NCI-H82 treated with DMSO at 0.1 percent for 48 hours (cell line): ENCODE data around the gene FBXO44.

ENCODE experiments used
- DNase-seq: peaks from one replicate; lab custom pipeline; 2025; ENCODE audit not compliant: unreplicated experiment; lab: John Stamatoyannopoulos, UW

FBXO44 gene

DNA sequence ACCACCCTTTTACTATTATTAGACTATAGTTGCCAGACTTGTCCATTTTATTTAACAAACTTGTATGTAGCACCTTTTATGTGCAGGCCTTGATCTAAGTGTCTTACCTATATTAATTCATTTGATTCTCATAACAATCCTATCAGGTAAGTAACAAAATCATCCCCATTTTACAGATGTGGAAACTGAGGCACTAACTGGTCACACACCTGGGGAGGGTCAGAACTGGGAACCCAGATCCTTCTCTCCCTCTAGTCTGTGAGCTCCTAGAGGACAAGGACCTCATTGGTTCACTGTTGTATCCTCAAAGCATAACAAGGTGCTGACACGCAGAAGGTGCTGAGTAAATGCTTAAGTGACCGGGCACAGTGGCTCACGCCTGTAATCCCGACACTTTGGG lies 15.3 kb upstream of the FBXO44 start:
- DNase-seq: no peak

DNA sequence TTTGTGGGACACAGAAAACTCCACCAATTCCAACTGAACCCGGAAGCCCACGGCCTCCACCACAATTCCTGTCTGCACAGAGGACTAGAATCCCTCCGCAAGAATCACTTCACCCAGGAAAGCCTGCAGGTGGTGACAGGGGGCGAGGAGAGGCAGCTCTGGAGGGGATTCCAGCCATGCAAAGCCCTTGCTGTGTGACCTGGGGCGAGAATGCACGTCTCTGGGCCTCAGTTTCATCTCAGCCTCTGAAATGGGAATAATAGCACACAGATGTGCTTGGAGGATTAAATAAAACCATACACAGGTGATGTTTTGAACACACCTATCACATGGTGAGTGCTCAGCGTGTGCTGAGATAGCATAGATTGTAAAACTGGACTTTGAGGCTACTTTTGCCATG lies 14.6 kb upstream of the FBXO44 start:
- no peak for DNase-seq

DNA sequence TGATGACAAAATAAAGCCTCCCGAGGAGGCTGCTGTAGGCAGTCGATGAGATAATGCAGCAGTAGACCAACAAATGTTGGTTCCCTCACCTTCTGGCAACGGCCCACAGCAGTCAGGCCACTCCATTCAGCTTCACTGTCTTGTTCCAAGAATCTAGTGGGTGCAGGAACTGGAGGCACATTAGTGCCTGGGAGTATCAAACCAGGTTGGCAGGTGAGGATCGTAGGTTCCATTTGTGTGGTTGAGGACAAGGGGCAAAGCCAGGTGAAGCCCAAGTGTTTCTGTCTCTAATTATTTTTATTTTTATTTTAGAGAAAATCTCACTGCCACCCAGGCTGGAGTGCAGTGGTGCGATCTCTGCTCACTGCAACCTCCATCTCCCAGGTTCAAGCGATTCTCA lies 13.7 kb upstream of the FBXO44 start:
- DNase-seq: no peak

DNA sequence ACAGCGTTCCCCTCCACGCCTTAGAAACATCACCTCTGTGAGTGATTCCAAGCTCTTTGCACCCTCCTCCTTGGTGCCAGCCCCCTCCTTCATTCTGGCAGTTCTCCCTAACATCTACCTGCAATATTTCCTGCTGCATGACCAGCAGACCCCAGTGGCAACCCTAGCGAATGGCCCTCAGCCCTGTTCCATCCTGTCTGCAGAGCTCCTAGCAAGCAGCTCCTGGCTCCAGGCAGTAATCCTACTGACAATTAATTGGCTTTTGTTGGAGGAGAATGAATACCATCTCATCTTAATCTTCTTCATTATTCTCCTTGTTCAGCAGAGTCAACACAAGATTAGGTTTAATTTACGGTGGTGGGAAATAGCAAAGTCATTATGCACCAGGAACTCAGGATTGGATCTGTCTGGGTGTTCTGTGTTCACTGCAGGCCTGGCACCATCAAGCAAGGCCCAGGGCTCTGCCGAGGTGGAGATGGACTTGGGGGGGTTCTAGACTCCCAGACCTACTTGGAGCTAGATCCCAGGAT lies 12.8 kb upstream of the FBXO44 start:
- DNase-seq: peak; percentile 98

DNA sequence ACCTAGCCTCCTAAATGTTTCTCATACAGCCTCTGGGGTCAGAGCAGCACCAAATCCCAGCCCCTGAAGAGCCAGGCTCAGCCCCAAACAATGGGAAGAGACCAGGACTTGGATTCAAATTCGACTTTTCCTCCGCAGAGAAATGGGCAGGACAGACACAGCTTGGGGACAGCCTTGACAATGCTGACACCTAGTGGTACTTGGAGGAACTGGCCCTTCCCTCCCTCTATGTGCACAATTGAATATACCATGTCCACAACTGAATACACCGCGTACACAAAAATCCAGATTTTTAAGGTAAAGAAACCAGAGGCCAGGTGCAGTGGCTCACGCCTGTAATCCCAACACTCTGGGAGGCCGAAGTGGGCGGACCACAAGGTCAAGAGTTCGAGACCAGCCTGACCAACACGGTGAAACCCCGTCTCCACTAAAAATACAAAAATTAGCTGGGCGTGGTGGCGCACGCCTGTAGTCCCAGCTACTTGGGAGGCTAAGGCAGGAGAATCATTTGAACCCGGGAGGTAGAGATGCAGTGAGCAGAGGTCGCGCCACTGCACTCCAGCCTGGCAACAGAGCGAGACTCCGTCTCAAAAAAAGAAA lies 12.2 kb upstream of the FBXO44 start:
- DNase-seq: peak; percentile 76

DNA sequence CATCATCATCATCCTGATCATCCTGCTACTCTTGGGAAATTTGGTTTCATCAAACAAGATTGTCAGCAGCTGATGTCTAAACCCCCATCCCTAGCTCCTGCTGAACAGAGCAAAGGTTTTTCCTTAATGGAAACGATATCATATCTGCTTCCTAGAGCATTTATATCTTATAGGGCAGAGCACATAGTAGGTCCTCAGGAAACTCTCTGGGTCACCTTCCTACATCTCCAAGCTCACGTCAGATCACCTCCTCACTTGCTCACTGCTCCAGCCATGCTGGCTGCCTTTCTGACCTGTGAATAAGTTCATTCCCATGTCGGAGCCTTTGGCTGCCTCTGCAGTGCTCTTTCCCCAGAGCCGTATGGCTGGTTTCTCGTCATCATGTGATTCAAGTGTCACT lies 10.9 kb upstream of the FBXO44 start:
- DNase-seq: no peak

DNA sequence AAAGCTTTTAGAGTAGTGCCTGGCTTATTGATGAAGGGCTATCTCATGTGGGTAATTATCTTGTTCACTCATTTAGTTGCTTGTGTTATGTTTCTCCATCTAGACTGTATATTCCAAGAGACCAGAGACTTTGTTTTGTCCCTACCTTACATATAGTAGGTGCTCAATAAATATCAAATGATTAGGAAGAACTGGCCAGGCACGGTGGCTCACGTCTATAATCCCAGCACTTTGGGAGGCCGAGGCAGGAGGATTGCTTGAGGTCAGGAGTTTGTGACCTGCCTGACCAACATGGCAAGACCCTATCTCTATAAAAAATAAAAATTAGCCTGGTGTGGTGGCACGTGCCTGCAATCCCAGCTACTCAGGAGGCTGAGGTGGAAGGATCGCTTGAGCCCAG lies 9.4 kb upstream of the FBXO44 start:
- DNase-seq: no peak

DNA sequence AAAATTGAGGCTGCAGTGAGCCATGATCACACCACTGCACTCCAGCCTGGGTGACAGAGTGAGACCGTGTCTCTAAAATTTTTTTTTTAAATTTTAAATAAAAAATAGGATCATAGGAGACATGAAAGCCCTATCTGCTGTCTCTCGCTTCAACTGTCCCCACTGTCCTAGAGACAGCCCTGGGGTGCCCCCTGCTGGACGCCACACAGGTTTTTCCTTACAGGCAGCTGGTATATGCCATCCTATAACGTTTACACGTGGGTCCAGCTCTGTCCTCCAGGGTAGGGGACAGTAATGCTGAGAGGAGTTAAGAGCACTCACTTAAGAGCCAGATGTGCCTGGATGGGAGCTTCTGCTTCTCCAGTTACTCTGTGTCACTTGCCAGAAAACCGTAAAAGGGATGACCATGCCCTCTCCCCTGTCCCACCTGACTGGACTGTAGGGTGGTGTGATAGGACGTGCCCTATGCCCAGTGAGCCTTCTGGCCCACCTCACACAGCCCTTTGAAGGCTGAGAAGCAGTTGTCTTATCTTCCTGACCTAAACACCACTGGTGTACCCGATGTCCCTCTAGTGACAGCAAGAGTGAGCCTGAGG lies 8.9 kb upstream of the FBXO44 start:
- DNase-seq: peak; percentile 73

DNA sequence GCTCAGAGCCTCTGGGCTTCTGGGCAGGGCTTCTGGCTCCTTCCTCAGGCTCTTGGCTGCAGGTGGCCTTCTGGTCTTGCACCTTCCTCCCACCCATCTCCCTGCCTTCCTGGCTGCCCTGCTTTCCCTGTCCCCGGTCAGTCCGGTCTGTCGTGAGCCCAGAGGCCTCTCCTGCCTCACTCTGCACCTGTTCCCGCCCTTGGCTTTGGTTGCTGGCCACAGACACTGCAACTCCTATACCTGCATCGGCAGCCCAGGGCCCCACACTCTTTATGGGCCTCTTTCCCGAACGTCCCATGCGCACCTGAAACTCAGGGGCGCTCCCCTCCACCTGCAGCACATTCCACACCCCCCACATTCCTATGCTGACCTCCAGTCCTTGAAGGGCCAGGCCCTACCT lies 8.4 kb upstream of the FBXO44 start:
- DNase-seq: no peak

DNA sequence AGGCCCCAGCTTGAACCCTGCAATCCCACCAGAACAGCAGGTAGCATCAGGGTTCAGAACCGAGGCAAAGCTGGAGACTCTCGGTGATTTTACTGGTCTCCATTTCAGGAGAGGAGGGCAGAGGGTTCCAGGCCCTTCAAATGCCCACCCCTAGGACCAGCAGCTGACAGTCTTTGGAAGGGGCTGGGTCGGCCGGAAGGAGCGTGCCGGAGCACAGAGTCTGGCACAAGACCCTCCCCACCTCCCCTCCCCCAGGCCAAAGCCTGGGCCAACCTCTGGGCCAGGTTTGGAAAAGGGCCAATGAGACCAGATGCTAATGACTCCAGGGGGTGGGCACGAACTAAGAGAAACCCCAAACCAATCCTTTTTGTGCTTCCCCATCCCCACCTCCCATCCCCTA lies 7.3 kb upstream of the FBXO44 start:
- DNase-seq: no peak

DNA sequence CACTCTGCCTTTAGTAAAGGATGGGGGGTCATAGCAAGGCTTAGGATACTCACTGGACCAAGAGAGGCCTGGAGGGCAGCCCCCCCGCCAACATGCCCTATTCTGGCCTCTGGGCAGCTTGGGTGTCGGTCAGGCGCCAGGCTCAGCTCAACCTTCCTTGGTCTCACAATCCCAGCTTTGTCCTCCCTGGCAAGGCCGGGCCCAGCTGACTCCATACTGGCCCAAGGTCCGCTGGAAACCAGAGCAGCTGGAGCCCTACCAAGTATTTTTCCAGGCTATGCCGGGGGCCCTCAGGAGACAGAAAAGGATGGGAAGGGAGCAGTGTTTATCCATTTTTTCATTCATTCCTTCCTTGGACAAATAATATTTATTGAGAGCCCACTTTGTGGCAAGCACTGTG lies 6.6 kb upstream of the FBXO44 start:
- DNase-seq: no peak

DNA sequence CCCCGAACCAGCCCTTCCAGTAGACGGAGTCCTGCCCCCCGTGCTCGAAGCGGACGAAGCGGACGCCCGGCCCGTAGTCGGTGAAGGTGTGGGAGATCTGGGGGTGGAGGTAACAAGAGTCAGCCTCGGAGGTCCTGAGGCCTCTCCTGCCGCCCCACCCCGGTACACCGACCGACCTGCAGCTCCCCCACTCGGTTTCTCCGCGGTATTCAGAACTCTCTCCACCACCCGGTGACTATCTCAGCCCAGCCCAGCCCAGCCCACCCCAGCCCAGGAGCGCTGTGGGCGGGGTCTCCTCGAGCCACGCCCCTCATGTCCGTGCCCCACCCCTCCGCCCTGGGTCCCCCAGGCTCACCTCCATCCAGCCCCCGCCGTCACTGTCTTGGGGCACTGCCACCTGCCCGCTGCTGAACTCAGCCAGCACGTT lies 5.9 kb upstream of the FBXO44 start:
- DNase-seq: no peak

DNA sequence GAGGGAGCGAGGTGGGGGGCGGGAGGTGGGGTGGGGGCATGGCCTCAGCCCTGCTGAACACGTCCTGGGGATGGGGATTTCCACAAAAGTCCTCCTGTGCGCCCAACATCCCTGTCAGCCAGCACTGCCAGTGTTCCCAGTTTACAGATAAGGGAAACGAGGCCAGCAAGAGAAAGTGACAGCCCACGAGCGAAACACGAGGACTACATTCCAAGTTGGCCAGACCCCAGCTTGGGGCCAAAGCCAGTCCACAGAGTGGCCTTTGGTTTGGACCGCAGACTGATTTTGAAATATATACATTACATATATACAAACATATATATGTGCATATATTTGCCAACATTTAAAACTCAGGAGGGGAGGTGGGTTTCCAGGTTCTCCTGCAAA lies 5.4 kb upstream of the FBXO44 start:
- DNase-seq: no peak

DNA sequence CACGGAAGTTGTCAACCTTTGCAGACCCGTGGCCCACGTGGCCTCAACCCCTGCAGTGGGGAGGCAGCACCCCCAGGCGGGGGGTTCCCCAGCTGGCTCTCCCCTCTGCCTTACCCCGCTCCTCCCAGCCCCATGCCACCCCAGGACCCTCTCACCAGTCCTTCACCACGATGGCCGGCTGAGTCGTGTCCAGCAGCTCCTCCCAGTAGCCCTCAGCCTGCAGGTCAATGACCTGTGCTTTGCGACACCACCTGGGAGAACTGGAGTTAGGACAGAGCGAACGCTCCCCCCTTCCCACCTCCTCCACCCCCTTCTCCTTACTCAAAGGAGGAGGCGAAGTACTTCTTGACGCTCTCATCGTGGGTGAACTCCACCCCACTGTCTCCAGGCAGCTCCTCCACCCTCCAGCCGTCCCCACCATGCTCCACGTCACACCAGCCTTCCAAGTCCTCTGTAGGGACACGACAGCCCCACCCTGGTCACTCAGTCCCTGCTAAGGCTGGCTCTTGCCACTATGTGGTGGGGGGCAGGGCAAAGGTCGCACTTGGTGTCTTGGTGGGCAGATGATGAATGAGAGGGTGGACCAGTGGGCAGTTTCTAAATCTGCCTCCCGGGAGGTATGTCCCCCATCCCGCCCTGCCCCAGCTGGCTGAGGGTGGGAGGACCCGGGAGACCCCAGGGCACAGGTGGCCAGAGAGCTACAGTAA lies 4.9 kb upstream of the FBXO44 start:
- DNase-seq: no peak

DNA sequence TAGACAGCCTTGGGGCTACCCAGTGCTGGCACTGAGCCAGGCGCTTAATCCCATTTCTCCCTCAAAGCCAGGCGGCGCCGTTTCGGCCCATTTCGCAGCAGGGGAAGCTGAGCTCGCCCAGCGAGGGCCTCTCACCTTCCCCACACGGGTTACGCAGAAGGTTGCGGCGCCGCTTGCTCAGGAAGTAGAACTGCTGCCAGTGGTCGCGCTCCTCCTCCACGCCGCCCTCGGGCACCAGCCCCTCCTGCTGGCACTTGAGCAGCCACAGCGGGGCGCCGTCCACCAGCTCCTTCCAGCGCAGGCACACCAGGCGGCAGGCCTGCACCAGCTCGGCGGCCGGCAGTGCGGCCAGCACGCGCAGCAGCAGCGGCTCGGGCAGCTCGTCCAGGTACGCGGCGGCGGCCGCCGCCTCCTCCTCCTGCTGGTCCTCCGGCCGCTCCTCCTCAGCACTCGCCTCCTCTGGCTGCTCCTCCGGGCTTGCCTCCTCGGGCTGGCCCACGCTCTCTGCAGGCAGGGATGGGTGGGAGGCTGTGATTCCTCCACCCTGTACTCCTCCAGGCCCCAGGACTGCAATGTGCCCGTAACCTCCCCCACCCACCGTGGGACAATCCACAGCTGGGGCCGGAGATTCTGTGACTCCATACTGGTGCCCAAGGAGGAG lies 4.2 kb upstream of the FBXO44 start:
- peak; percentile 30 for DNase-seq

DNA sequence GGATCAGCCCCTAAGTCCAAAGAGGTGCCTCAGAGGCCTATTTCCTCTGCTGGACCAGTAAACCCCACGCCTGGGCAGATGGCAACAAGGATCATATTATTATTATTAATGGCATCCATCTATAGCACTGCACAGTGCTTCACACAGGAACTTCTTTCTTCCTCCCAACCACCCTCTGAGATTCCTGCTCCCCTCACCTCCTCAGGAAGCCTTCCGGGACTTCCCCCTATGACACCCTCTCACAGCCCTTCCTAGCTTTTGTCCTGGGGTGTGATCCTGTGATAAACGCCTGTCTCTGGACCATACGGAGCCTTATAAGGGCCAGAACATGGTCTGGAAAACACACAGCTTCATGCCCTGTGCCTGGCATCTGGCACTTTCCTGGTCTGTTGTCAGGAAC lies 3.7 kb upstream of the FBXO44 start:
- DNase-seq: no peak

DNA sequence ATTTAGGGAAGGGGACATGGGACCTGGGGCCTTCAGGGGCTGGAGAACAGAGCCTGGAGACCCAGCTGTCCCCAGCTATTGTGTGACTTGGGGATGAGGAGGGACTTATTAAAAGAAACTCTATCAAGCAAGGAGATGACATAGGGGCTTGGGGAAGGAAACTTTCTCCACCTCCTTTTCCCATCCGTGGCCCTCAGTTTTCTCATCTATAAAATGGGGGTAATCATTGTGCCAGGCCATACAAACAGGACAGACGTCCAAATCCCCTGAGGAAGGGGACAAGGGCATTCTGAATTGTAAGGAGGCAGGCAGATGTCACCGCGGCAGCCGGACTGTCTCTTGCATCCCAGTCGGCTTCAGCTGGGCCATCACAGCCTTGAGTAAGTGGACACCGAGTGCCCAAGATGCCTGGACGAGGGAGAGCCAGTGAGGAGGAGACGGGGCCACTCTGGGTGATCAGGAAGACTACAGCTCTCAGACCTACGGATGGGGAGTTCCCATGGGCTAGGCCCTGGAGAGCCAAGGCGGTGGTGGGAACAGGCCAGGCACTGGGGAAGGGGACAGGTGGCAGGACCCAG lies 2.4 kb upstream of the FBXO44 start:
- DNase-seq: no peak

DNA sequence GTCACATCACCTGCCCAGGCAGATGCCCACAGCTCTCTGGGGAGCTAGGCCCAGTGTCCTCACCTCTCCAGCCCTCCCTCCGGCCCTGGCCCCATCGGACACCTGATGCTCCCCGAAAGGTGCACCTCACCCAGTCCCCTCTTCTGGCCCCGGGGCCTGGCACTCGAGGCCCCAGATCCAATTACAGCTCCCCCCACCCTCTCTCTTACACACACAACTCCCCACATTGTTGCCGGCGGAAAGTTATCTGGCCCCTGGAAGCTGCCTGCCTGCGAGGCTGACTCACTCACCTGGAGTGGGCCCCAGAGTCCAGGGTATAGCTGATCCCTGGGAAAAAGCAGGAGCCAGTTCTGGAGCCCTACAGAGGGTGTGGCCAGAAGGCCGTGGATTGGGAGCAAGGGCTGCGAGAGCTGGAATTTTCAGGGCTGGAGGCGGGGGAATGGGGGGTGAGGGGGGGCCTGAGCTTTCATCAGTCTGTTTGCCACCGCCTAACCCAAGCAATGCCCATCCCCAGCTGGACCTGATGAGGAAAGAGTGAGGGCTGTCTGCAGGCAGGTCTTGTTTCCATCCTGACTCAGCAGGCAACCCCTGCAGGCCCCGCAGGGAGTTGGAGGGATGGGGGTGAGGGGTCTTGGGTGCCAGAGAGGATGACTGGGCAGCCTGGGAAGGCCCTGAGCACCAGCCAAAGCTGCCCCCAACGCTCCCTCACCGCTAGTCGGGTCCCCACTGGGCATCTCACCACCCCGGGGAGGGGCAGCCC lies 1.4 kb upstream of the FBXO44 start:
- DNase-seq: no peak

DNA sequence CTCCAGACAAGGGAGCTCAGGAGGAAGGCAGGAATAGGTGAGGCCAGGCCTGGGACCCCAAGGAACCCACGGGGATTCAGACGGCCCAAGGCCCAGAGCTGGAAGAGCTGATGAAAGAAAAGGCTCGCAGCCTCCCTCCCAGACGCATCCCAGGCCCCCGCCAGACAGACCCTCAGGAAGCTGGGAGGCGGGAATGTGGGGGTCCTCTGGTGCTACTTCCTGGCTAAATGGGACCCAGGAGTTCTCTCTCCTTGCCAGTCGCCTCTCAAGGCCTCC lies 878 bp upstream of the FBXO44 start:
- DNase-seq: no peak

DNA sequence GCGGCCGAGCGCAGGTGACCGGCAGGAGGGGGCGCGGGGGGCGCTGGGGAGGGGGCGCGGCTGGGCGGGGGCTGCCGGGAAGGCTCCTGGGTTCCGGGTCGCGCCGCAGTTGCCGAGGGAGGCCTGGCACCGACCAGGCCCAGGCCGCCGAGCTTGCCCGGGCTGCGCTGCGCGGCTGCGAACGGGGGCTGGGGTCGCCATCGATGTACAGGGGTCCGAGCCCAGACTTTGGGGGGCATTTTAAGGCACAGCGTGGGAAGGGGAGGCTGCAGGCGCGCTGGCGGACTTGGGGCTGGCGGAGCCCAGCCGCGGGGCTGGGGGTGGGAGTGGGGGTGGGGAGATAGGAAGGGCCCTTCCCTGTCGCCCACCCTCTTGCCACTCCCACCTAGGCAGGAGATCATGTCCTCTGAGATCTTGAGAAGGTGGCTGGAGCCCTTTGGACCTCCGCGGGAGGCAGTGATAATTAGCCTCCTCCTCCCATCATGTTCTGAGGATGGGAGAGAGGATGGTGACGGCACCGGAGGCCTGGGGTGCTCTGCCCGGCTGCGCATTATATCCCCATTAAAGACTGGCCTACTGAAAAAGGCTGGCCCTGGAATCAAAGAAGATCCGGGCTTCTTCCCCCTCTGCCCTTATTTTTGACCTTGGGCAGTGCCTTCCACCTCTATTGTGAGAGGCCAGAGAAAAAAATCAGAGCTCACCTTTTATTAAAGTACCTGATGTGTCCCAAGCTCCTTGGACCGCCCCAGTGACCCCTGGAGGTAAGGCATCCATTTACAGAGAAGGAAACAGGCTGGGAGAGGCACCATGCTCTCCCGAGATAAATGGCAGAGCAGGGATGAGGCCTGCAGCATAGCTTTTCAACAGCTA lies 497 bp downstream of the FBXO44 start:
- DNase-seq: no peak
